K562 (cell line): ENCODE data around the gene NUP214. TPM values are rescaled to one million over a fixed set of nuclear protein-coding genes. Genes with fewer than 3 reads are reported as not detected.

Experiments
- WHSC1 ChIP-seq: IDR thresholded peaks from one replicate; pipeline ENCODE4 v1.6.1; 2012; ENCODE audit warnings: low read length, control low read depth, inconsistent platforms
- ZBTB1 ChIP-seq: sonication (generic); formaldehyde crosslinking; IDR thresholded peaks from 2 replicates; pipeline ENCODE4 v1.8.1; 2023; ENCODE audit warnings: missing genetic modification reagents, low read depth, mild to moderate bottlenecking, borderline replicate concordance
- polyA plus RNA-seq, 8 experiments: library from polyadenylated mRNA; depleted of rRNA in 4 of 8; stranded (reverse) in 5 of 8; unstranded in 3 of 8; fragments of >200 nt; fragmentation: Nextera tagmentation in 2 of 8; fragmentation: Illumina TruSeq in 1 of 8; extraction: Ambion mirVana in 2 of 8; extraction: Trizol in 1 of 8; gene quantifications; 2 replicates each; pipeline versions ENCODE4 v1.2.1 to v1.2.3, GENCODE V29; 2011 to 2014; ENCODE audit warnings: inconsistent platforms in 1 of 8, missing spikeins in 1 of 8
- small RNA-seq: library from RNA; depleted of rRNA; stranded (forward); fragments of <200 nt; gene quantifications from one replicate; pipeline ENCODE3, GENCODE V24; 2014
- total RNA-seq, 7 experiments: library from RNA; depleted of rRNA in 6 of 7; stranded (reverse); fragments of >200 nt in 6 of 7; fragmentation: Illumina TruSeq in 2 of 7; extraction: Trizol in 2 of 7; gene quantifications; 2 replicates each; pipeline versions ENCODE4 v1.2.1 to v1.2.3, GENCODE V29; 2011 to 2021; ENCODE audit warnings: low replicate concordance in 1 of 7
- TF ChIP-seq, protein P1 (sequence below): fragments of 250-450 bp; sonication (Bioruptor Pico); IDR thresholded peaks from 2 replicates; pipeline ENCODE4 v1.8.0; 2022; ENCODE audit warnings: inconsistent platforms, mild to moderate bottlenecking, moderate library complexity, borderline replicate concordance

NUP214 gene
- total and polyA plus RNA-seq, 9 of the 15 experiments (the other 6 are each of a cell fraction or from before 2014, with no cell fraction given) = 56.9 to 332 (median 97.1) TPM

DNA sequence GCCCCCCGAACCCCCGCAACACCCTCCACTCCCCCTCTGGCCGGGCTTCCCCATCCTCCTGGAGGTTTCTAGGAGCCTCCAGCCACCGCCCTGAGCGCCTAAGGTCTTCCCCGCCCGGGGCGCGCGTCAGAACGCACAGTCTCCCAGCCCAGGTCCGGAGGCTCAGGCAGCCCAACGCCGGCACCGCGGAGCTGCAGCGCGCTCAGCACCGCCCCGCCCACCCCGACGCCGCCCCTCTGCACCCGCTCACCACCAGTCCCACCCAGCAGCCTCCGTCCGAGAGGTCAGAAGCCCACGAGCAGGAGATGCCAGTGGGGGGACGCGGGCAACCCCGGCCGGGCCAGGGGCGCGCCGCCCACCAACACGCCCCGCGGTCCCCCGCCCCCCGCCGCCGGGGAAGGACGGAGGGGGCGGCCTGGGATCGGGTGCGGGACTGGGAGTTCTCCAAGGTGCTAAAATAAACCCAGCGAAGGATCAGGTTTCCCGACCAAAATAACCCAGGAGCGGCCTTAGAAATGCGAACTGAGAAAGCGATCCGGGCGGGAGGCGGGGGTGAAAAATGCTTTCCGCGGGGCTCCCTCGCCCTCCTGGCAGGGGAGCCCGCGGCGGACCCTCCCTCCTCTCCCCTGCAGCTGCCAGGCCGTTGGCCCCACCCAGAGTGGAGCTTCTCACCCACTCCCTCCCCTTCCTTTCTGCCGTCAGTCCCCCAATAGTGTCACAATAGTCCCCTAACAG lies 157.5 kb downstream of the NUP214 start (continued):
- TF ChIP-seq ZBTB1 = no peak
- TF ChIP-seq, protein P1, sequence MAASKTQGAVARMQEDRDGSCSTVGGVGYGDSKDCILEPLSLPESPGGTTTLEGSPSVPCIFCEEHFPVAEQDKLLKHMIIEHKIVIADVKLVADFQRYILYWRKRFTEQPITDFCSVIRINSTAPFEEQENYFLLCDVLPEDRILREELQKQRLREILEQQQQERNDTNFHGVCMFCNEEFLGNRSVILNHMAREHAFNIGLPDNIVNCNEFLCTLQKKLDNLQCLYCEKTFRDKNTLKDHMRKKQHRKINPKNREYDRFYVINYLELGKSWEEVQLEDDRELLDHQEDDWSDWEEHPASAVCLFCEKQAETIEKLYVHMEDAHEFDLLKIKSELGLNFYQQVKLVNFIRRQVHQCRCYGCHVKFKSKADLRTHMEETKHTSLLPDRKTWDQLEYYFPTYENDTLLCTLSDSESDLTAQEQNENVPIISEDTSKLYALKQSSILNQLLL (CRISPR knock-in tag) = no peak
- no peak for TF ChIP-seq WHSC1
- TF ChIP-seq, all 486 proteins: peak for 0

Small RNA genes lying within 50 kb of the gene (small RNA-seq; reads per million reads assigned to genes)
- gene RNU6-881P = not detected

Other genes with a start within 250 kb of the NUP214 start
- gene QRFP, start 228.8 kb upstream of the NUP214 start, total RNA-seq (2014; rRNA removed) = not detected in 2 replicates
- not detected in 2 replicates for gene QRFP, start 228.8 kb upstream of the NUP214 start, total RNA-seq (2014; rRNA removed; fragmentation: Illumina TruSeq; extraction: Trizol)
- gene QRFP, start 228.8 kb upstream of the NUP214 start, total RNA-seq (2015; rRNA removed; fragmentation: Illumina TruSeq; extraction: Trizol) = not detected in 2 replicates
- gene QRFP, start 228.8 kb upstream of the NUP214 start, total RNA-seq (2021) = not detected in 2 replicates
- gene QRFP, start 228.8 kb upstream of the NUP214 start, polyA plus RNA-seq (2011; rRNA removed) = not detected in 2 replicates
- gene QRFP, start 228.8 kb upstream of the NUP214 start, polyA plus RNA-seq (2014; fragmentation: Illumina TruSeq; extraction: Trizol) = not detected in 2 replicates
- gene QRFP, start 228.8 kb upstream of the NUP214 start, polyA plus RNA-seq (2014; fragmentation: Nextera tagmentation; extraction: Ambion mirVana) = not detected
- not detected in 2 replicates for gene QRFP, start 228.8 kb upstream of the NUP214 start, polyA plus RNA-seq (2014; rRNA removed)
- 1.00 and 2.1 TPM in 2 replicates for gene FIBCD1, start 186.3 kb upstream of the NUP214 start, total RNA-seq (2014; rRNA removed)
- 0.95 TPM in 1 of 2 replicates, not detected in the other for gene FIBCD1, start 186.3 kb upstream of the NUP214 start, total RNA-seq (2014; rRNA removed; fragmentation: Illumina TruSeq; extraction: Trizol)
- gene FIBCD1, start 186.3 kb upstream of the NUP214 start, total RNA-seq (2015; rRNA removed; fragmentation: Illumina TruSeq; extraction: Trizol) = not detected in 2 replicates
- gene FIBCD1, start 186.3 kb upstream of the NUP214 start, total RNA-seq (2021) = 0.71 and 1.5 TPM in 2 replicates
- 0.79 and 1.2 TPM in 2 replicates for gene FIBCD1, start 186.3 kb upstream of the NUP214 start, polyA plus RNA-seq (2011; rRNA removed)
- not detected in 2 replicates for gene FIBCD1, start 186.3 kb upstream of the NUP214 start, polyA plus RNA-seq (2014; fragmentation: Illumina TruSeq; extraction: Trizol)
- not detected for gene FIBCD1, start 186.3 kb upstream of the NUP214 start, polyA plus RNA-seq (2014; fragmentation: Nextera tagmentation; extraction: Ambion mirVana)
- gene FIBCD1, start 186.3 kb upstream of the NUP214 start, polyA plus RNA-seq (2014; rRNA removed) = 0.53 and 2.7 TPM in 2 replicates
- gene LAMC3, start 116.4 kb upstream of the NUP214 start, total RNA-seq (2014; rRNA removed) = not detected in 2 replicates
- not detected in 2 replicates for gene LAMC3, start 116.4 kb upstream of the NUP214 start, total RNA-seq (2014; rRNA removed; fragmentation: Illumina TruSeq; extraction: Trizol)
- gene LAMC3, start 116.4 kb upstream of the NUP214 start, total RNA-seq (2015; rRNA removed; fragmentation: Illumina TruSeq; extraction: Trizol) = not detected in 2 replicates
- 0.09 TPM in 1 of 2 replicates, not detected in the other for gene LAMC3, start 116.4 kb upstream of the NUP214 start, total RNA-seq (2021)
- gene LAMC3, start 116.4 kb upstream of the NUP214 start, polyA plus RNA-seq (2011; rRNA removed) = 0.05 and 0.10 TPM in 2 replicates
- not detected in 2 replicates for gene LAMC3, start 116.4 kb upstream of the NUP214 start, polyA plus RNA-seq (2014; fragmentation: Illumina TruSeq; extraction: Trizol)
- gene LAMC3, start 116.4 kb upstream of the NUP214 start, polyA plus RNA-seq (2014; fragmentation: Nextera tagmentation; extraction: Ambion mirVana) = not detected
- not detected in 2 replicates for gene LAMC3, start 116.4 kb upstream of the NUP214 start, polyA plus RNA-seq (2014; rRNA removed)
- gene AIF1L, start 29.1 kb upstream of the NUP214 start, total RNA-seq (2014; rRNA removed) = 0.86 and 1.1 TPM in 2 replicates
- gene AIF1L, start 29.1 kb upstream of the NUP214 start, total RNA-seq (2014; rRNA removed; fragmentation: Illumina TruSeq; extraction: Trizol) = 1.3 and 1.5 TPM in 2 replicates
- 0.68 and 0.76 TPM in 2 replicates for gene AIF1L, start 29.1 kb upstream of the NUP214 start, total RNA-seq (2015; rRNA removed; fragmentation: Illumina TruSeq; extraction: Trizol)
- 1.7 and 2.0 TPM in 2 replicates for gene AIF1L, start 29.1 kb upstream of the NUP214 start, total RNA-seq (2021)
- gene AIF1L, start 29.1 kb upstream of the NUP214 start, polyA plus RNA-seq (2011; rRNA removed) = 5.9 and 9.1 TPM in 2 replicates
- 2.3 and 2.6 TPM in 2 replicates for gene AIF1L, start 29.1 kb upstream of the NUP214 start, polyA plus RNA-seq (2014; fragmentation: Illumina TruSeq; extraction: Trizol)
- under 1 TPM; 0.34 to 0.77 TPM for gene AIF1L, start 29.1 kb upstream of the NUP214 start, polyA plus RNA-seq (2014; fragmentation: Nextera tagmentation; extraction: Ambion mirVana)
- gene AIF1L, start 29.1 kb upstream of the NUP214 start, polyA plus RNA-seq (2014; rRNA removed) = 1.6 TPM in 2 replicates
- gene FAM78A, start 150.9 kb downstream of the NUP214 start, total RNA-seq (2014; rRNA removed) = 55.5 and 85.8 TPM in 2 replicates
- gene FAM78A, start 150.9 kb downstream of the NUP214 start, total RNA-seq (2014; rRNA removed; fragmentation: Illumina TruSeq; extraction: Trizol) = 23.7 and 28.6 TPM in 2 replicates
- 55.6 and 55.9 TPM in 2 replicates for gene FAM78A, start 150.9 kb downstream of the NUP214 start, total RNA-seq (2015; rRNA removed; fragmentation: Illumina TruSeq; extraction: Trizol)
- 103 and 105 TPM in 2 replicates for gene FAM78A, start 150.9 kb downstream of the NUP214 start, total RNA-seq (2021)
- gene FAM78A, start 150.9 kb downstream of the NUP214 start, polyA plus RNA-seq (2011; rRNA removed) = 29.9 and 50.1 TPM in 2 replicates
- 65.0 and 68.7 TPM in 2 replicates for gene FAM78A, start 150.9 kb downstream of the NUP214 start, polyA plus RNA-seq (2014; fragmentation: Illumina TruSeq; extraction: Trizol)
- 1 to 10 TPM in 1 of 2 experiments, under 1 TPM in 1; 0.56 to 1.2 TPM for gene FAM78A, start 150.9 kb downstream of the NUP214 start, polyA plus RNA-seq (2014; fragmentation: Nextera tagmentation; extraction: Ambion mirVana)
- gene FAM78A, start 150.9 kb downstream of the NUP214 start, polyA plus RNA-seq (2014; rRNA removed) = 55.2 and 59.6 TPM in 2 replicates
- 0.23 and 0.65 TPM in 2 replicates for gene PLPP7, start 164.1 kb downstream of the NUP214 start, total RNA-seq (2014; rRNA removed)
- not detected in 2 replicates for gene PLPP7, start 164.1 kb downstream of the NUP214 start, total RNA-seq (2014; rRNA removed; fragmentation: Illumina TruSeq; extraction: Trizol)
- 0.18 and 0.30 TPM in 2 replicates for gene PLPP7, start 164.1 kb downstream of the NUP214 start, total RNA-seq (2015; rRNA removed; fragmentation: Illumina TruSeq; extraction: Trizol)
- gene PLPP7, start 164.1 kb downstream of the NUP214 start, total RNA-seq (2021) = 0.56 and 0.93 TPM in 2 replicates
- gene PLPP7, start 164.1 kb downstream of the NUP214 start, polyA plus RNA-seq (2011; rRNA removed) = 0.18 and 0.41 TPM in 2 replicates
- gene PLPP7, start 164.1 kb downstream of the NUP214 start, polyA plus RNA-seq (2014; fragmentation: Illumina TruSeq; extraction: Trizol) = 0.09 and 0.37 TPM in 2 replicates
- gene PLPP7, start 164.1 kb downstream of the NUP214 start, polyA plus RNA-seq (2014; fragmentation: Nextera tagmentation; extraction: Ambion mirVana) = not detected
- gene PLPP7, start 164.1 kb downstream of the NUP214 start, polyA plus RNA-seq (2014; rRNA removed) = 0.86 TPM in 1 of 2 replicates, not detected in the other